Hematopoietic multipotent progenitor cell treated with erythropoietin and hydrocortisone succinate and interleukin-3 and kit ligand, for 8 days (in vitro differentiated cells): ENCODE data around the gene AMOTL1.
"Not testable (repeated sequence)": the region's sequence is repeated elsewhere in the genome, so short reads cannot be mapped to it uniquely, and the experiment has no call there.

Experiments used
- DNase-seq: peaks from one replicate; pipeline ENCODE4 v3.0.0-alpha.2; 2015

AMOTL1 gene

DNA sequence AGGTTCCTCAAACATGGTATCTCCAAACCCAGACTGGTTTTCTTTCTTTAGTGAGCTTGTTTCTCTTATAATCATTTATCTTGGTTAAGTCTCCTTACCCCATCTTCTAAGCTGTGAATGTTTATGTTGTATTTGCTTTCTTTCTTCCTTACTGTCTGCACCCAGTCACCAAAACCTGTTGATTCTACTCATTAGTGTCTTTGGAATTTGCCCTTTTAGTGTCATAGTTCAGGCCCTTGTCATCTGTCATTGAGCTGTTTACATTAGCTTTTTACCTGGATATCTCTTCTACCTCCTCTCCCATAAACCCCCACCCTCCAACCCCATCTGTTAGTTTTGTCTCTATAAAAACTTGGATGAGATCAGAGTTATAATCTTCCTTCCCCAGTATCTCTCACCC is 59.9 kb downstream of the AMOTL1 start:
- DNase-seq, result no peak

GRCh38 chr11:94830722-94831510 is 62.8 kb downstream of the AMOTL1 start:
- DNase-seq, result no peak

- no peak for DNase-seq
These were observed 63.4 kb downstream of the AMOTL1 start for GRCh38 chr11:94831529-94831928.

DNA sequence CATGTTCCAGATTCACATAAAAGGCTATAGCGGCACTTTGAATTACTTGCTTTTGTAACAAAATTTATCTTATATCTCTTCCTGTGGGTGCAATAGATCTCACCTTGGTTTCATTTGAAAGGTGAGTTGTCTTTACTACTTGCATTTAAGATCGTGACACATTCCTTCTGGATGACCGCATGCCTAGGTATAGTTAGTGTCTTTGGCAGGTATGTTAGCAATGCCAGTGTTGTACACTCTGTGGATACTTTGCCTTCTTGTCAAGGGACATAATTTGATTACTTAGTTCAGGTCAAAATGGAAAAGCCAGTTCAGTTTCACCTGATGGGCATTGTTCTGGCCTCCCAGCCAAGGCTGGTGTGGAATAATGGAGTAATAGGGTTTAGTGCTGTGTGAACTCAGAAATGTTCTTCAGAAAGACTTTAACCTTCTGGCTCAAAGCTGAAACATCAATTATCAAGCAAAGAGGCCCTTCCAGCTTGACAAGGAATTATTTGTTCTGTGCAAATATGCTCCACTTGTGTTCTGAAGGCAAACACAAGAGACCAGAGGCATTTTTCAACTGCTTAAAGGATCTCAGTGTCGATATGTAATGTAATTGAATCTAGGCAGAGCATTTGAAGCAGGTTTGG is 64.6 kb downstream of the AMOTL1 start:
- no peak for DNase-seq

DNA sequence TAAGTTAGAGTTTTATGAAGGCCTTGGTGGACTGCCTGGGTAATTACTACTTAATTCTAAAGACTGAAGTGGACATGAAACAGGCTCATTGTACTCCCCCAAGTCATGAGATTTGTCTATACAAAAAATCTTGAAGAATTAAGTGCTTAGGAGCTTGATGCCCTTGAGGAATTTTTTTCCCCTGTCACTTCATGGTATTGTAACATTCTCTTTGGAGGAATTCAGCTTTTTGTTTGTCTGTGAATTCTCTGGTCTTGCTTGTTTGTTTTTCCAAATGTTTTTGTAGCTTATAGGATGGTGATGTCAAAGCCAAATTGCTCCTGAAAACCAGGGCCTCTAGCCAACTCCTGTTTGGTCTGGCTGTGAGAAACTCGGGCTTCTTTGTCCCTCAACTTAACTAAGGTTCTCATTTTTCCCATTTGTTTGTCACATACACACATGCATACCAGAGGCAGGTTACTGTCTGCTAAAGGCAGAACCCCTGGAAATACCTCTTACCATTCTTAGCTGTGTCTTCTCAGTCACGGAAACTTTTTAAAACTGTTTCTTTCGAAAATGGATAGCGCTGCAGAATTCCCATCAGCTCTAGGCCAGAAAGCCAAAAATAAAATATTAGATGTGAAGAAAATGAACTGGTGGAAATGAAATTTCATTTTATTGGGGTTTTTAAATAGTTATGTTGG is 66.9 kb downstream of the AMOTL1 start:
- no peak for DNase-seq

GRCh38 chr11:94835594-94835927 is 67.4 kb downstream of the AMOTL1 start:
- no peak for DNase-seq

DNA sequence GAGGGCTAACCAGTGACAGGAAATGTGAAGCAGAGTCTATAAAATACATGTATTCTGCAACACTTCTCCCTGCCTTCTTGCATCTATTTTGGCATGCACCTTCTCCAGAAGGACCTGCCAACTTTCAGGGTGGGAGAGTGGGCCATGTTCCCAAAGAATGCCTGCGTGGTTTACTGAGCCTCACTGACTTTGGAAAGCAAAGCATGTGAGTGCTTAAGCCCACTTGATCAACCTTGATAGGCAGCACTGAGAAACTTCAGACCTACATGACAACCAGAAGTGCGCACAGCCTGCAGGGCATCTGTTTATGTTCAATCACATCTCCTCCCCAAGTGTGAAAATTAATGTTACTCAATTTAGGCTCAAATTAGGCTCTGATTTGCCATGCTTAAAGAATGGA is 69.2 kb downstream of the AMOTL1 start:
- DNase-seq, result no peak

DNA sequence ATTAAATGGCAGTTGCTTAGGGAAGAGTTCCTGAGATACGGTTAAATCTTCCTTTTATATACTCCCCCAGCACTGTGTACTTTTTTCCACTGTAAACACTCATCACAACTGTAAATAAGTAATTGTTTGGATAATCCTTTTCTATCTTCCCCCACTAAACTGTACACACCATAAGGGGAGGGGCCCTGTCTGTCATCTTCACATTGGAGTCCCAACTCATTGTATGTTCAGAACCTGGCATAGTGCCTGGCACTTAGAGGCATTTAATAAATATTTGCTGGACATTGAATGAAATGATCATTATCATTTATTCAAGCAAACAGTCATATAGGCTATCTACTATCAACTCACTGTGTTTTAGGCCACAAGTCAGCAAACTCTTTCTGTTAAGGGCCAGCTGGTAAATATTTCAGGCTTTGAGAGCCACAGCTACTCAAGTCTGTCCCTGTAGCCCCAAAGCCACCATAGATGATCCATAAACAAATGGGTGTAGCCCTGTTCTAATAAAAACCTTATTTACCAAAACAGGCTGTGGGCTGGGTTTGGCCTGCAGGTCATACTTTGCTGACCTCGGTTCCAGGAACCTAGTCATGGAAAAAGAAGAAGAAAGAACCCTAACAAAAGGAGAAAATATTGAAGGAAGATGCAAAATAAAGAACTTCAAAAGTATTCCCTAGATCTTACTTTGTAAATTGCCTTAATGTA is 70.0 kb downstream of the AMOTL1 start:
- DNase-seq, result no peak

GRCh38 chr11:94840209-94840608 is 72.1 kb downstream of the AMOTL1 start:
- DNase-seq, result no peak

GRCh38 chr11:94844031-94844430 is 75.9 kb downstream of the AMOTL1 start:
- no peak for DNase-seq

DNA sequence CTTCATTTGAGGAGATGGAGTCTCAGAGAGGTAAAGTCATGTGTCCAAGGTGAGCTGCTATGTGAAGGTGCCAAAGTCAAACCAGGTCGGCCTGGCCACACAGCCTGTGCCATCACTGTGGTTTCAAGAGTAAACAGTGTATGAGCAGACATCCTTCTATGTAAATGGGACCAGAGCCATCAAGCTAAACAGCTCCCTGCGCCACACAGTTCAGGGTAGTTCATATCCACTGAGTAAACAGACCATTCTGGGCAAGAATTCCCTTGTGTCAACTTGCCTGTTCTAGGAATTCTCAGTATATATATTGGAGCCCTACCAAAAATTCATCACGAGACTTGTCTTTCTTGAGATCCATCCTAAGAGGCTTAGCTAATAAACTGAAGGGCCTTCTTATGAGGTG is 77.5 kb downstream of the AMOTL1 start:
- DNase-seq, result no peak

DNA sequence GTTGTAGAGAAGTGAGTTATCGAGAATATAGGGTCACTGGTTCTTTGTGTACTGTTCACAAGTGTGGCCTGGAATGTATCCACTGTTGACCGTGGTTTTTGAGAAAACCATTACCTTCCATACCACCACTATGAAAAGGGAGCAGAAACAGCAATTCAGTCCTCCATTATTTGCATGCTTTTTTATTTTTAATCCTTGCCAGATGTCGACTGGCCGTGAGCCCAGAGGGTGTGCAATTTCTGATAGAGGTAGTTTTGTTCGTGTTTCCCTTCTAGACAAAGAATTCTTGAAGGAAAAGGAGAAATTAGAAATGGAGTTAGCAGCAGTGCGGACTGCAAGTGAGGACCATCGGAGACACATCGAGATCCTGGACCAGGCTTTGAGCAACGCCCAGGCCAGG is 81.7 kb downstream of the AMOTL1 start:
- no peak for DNase-seq

- DNase-seq, result no peak
These were observed 83.9 kb downstream of the AMOTL1 start for GRCh38 chr11:94851864-94852636.

GRCh38 chr11:94853288-94853687 is 85.1 kb downstream of the AMOTL1 start:
- not testable (repeated sequence) for DNase-seq

DNA sequence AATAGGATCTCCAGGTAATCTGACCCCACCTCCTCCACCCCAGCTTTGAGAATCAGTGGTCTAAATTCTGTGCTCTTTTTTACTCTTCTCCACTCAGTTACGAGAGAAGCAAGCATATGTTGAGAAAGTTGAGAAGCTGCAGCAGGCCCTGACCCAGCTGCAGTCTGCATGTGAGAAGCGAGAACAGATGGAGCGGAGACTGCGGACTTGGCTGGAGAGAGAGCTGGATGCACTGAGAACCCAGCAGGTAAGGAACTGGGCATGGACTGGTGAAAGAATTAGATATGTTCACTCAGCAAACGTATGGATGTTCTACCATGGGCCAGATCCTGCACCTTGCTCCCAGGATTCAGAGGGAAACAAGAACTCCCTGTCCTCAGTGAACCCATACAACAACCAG is 85.7 kb downstream of the AMOTL1 start:
- no peak for DNase-seq

GRCh38 chr11:94854770-94855633 is 86.8 kb downstream of the AMOTL1 start:
- no peak for DNase-seq

DNA sequence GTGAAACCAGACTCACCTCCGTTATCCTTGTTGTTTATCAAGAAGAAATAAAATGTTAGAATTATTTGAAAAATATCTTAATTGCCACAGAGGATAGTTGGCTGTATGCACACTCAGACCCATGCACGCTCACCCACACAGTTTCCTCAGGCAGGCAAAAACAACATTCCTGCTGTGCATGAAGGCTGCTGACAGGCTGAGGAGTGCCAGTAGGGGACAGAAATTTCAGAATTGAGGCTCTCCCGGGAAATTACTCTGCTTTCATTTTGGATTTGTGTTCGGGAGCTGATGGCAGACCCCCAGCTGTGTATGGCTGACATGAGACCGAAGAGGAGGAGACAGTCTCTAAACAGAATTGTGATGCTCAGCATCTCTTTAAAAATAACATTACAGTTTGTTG is 87.5 kb downstream of the AMOTL1 start:
- no peak for DNase-seq

- DNase-seq, result no peak
These were observed 88.3 kb downstream of the AMOTL1 start for GRCh38 chr11:94856443-94856842.

DNA sequence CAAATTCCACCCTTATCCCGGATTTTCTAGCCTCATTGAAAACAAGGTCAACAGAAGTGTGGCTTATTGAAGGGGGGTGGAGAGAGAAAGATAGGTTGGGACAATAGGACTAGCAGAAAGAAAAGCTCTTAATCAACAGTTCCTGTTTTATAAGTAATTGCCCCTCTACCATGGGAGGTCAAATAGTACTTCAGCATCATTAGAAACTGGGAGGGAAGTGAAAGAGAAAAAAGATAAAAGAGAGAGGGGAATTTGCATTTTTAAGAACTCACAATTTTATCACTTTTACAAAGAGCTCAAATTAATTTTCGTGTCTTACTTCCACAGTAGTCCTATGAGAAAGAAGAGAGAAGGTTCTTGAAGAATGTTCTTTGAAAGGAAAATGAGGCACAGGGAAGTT is 89.2 kb downstream of the AMOTL1 start:
- no peak for DNase-seq

- DNase-seq, result no peak
These were observed 90.0 kb downstream of the AMOTL1 start for GRCh38 chr11:94858012-94858705.

GRCh38 chr11:94860333-94860732 is 92.2 kb downstream of the AMOTL1 start:
- DNase-seq, result no peak
